Fibroblast of lung (primary cell): Measurements from ENCODE around the gene CCDC30. TPM values are rescaled to one million over a fixed set of nuclear protein-coding genes. Genes with fewer than 3 reads are reported as not detected.

Experiments used
- DNase-seq, 2 donors: peaks; one replicate each; pipeline versions ENCODE4 v3.0.0 to v3.0.0-alpha.2; 2010; ENCODE audit warnings: low read depth in 2 of 2
- H2AFZ ChIP-seq: 2 replicates; pipeline ENCODE4 v1.5.1; 2012; ENCODE audit warnings: low read length, control low read depth, inconsistent platforms
- H3K27ac ChIP-seq: 2 replicates; pipeline ENCODE4 v1.5.1; 2011; ENCODE audit warnings: low read length, control low read depth; ENCODE audit not compliant: insufficient read depth
- H3K27me3 ChIP-seq: 2 replicates; pipeline ENCODE4 v1.5.1; 2011; ENCODE audit warnings: mild to moderate bottlenecking, low read length; ENCODE audit not compliant: control insufficient read depth, insufficient read depth
- H3K36me3 ChIP-seq: 2 replicates; pipeline ENCODE4 v1.5.1; 2011; ENCODE audit warnings: low read length; ENCODE audit not compliant: control insufficient read depth, insufficient read depth
- H3K4me1 ChIP-seq: 2 replicates; pipeline ENCODE4 v1.5.1; 2011; ENCODE audit warnings: low read length; ENCODE audit not compliant: control insufficient read depth, insufficient read depth; ENCODE audit errors: extremely low read depth
- H3K4me2 ChIP-seq: 2 replicates; pipeline ENCODE4 v1.5.1; 2011; ENCODE audit warnings: low read length, control low read depth; ENCODE audit not compliant: insufficient read depth; ENCODE audit errors: extremely low read depth
- H3K4me3 ChIP-seq, 4 experiments: fragments of 200-600 bp in 1 of 4; sonication (generic) in 1 of 4; replicated peaks in 1 of 4; 2 replicates each; pipeline ENCODE4 v1.5.1; 2011 to 2016; ENCODE audit warnings: low read length in 4 of 4, low read depth in 3 of 4, mild to moderate bottlenecking in 3 of 4, control low read depth in 2 of 4, inconsistent platforms in 1 of 4, mixed read lengths in 1 of 4; ENCODE audit not compliant: insufficient read depth in 1 of 4; ENCODE audit errors: control extremely low read depth in 1 of 4
- H3K79me2 ChIP-seq: 2 replicates; pipeline ENCODE4 v1.5.1; 2012; ENCODE audit warnings: mild to moderate bottlenecking, low read length, inconsistent platforms; ENCODE audit not compliant: control insufficient read depth, insufficient read depth
- H3K9ac ChIP-seq: 2 replicates; pipeline ENCODE4 v1.5.1; 2011; ENCODE audit warnings: mild to moderate bottlenecking, low read length, control low read depth; ENCODE audit not compliant: insufficient read depth
- H3K9me3 ChIP-seq: 2 replicates; pipeline ENCODE4 v1.5.1; 2012; ENCODE audit warnings: low read depth, low read length; ENCODE audit not compliant: control insufficient read depth, insufficient read depth
- H4K20me1 ChIP-seq: 2 replicates; pipeline ENCODE4 v1.5.1; 2011; ENCODE audit warnings: low read length; ENCODE audit not compliant: control insufficient read depth, insufficient read depth; ENCODE audit errors: extremely low read depth
- EZH2 ChIP-seq: IDR thresholded peaks from 2 replicates; pipeline ENCODE4 v1.5.1; 2012; ENCODE audit warnings: low read length, control low read depth, mild to moderate bottlenecking; ENCODE audit errors: missing control alignments
- polyA plus RNA-seq, 2 donors: library from polyadenylated mRNA; depleted of rRNA in 1 of 2; stranded (reverse) in 1 of 2; unstranded in 1 of 2; fragments of >200 nt; gene quantifications; 2 replicates each; pipeline ENCODE4 v1.2.1, GENCODE V29; 2011 to 2012; ENCODE audit warnings: missing spikeins in 1 of 2
- total RNA-seq: library from RNA; depleted of rRNA; stranded (reverse); fragments of >200 nt; gene quantifications from 2 replicates; pipeline ENCODE4 v1.2.1, GENCODE V29; 2014
- TF ChIP-seq, protein P1 (sequence below), 2 donors: IDR thresholded peaks in 1 of 2; conservative IDR thresholded peaks in 1 of 2; 1 replicate in 1 of 2; 2 replicates in 1 of 2; pipeline ENCODE4 v1.5.1; 2011 to 2012; ENCODE audit warnings: low read length in 2 of 2, control low read depth in 1 of 2, inconsistent platforms in 1 of 2, low read depth in 1 of 2, mild to moderate bottlenecking in 1 of 2

The CCDC30 gene
- total and polyA plus RNA-seq, 2 donors (not counting 1 experiment from before 2014, with no cell fraction given): 0.56 to 1.3 TPM

- Histone ChIP-seq H3K4me3 (no peak overlapping the region), H3K9ac (no peak overlapping the region), H3K27me3 (no peaks in the 10 kb centered on the region), H4K20me1 (no peaks in the 10 kb centered on the region), H3K79me2 (no peaks in the 10 kb centered on the region), H3K4me2 (no peak overlapping the region), H2AFZ (no peak overlapping the region), H3K9me3 (no peaks in the 10 kb centered on the region), H3K36me3 (no peaks in the 10 kb centered on the region), H3K27ac (no peak overlapping the region), H3K4me1 (no peaks in the 10 kb centered on the region)
- no peak for TF ChIP-seq EZH2
- TF ChIP-seq, protein P1, sequence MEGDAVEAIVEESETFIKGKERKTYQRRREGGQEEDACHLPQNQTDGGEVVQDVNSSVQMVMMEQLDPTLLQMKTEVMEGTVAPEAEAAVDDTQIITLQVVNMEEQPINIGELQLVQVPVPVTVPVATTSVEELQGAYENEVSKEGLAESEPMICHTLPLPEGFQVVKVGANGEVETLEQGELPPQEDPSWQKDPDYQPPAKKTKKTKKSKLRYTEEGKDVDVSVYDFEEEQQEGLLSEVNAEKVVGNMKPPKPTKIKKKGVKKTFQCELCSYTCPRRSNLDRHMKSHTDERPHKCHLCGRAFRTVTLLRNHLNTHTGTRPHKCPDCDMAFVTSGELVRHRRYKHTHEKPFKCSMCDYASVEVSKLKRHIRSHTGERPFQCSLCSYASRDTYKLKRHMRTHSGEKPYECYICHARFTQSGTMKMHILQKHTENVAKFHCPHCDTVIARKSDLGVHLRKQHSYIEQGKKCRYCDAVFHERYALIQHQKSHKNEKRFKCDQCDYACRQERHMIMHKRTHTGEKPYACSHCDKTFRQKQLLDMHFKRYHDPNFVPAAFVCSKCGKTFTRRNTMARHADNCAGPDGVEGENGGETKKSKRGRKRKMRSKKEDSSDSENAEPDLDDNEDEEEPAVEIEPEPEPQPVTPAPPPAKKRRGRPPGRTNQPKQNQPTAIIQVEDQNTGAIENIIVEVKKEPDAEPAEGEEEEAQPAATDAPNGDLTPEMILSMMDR (conservative IDR thresholded peaks at IDR 0.05 in 1 of 2, IDR thresholded peaks at IDR 0.05 in 1 of 2; ENCODE audit: low read depth in 1 of 2, low read length in 2 of 2): no peak
- no peak for DNase-seq
Observed at GRCh38 chr1:42576935-42577334, 113.8 kb downstream of the CCDC30 start.

DNA sequence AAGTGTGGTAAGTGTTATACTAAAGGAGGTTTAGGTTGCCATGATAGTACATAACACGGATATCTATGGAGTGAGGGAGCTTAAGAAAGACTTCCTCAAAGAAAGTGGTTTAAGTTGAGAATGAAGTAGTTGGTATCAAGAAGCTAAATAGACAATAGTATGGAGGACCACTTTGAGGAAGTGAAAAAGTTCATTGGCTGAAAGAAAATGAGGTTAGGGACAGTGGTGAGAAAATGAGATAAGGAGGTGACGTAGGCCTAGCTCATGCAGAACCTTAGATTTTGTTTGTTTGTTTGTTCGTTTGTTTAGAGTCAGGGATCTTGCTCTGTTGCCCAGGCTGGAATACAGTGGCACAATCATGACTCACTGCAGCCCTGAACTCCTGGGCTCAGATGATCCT is 122.9 kb downstream of the CCDC30 start:
- no peak for DNase-seq
- H3K27ac ChIP-seq: no peak overlapping the region
- H3K4me3 ChIP-seq: no peak overlapping the region
- no peaks in the 10 kb centered on the region for H4K20me1 ChIP-seq
- no peaks in the 10 kb centered on the region for H3K79me2 ChIP-seq
- no peaks in the 10 kb centered on the region for H3K4me1 ChIP-seq
- no peaks in the 10 kb centered on the region for H3K27me3 ChIP-seq
- no peak for TF ChIP-seq EZH2
- TF ChIP-seq, protein P1 (conservative IDR thresholded peaks at IDR 0.05 in 1 of 2, IDR thresholded peaks at IDR 0.05 in 1 of 2; ENCODE audit: low read depth in 1 of 2, low read length in 2 of 2): no peak
- H3K36me3 ChIP-seq: no peaks in the 10 kb centered on the region
- H3K9ac ChIP-seq: no peak overlapping the region
- H3K4me2 ChIP-seq: no peak overlapping the region
- H2AFZ ChIP-seq: no peak overlapping the region
- H3K9me3 ChIP-seq: no peaks in the 10 kb centered on the region

- no peak overlapping the region for H3K4me3 ChIP-seq
- no peak overlapping the region for H3K9ac ChIP-seq
- TF ChIP-seq EZH2: no peak
- TF ChIP-seq, protein P1 (conservative IDR thresholded peaks at IDR 0.05 in 1 of 2, IDR thresholded peaks at IDR 0.05 in 1 of 2; ENCODE audit: low read depth in 1 of 2, low read length in 2 of 2): no peak
- no peak for DNase-seq
- no peaks in the 10 kb centered on the region for H3K79me2 ChIP-seq
- no peaks in the 10 kb centered on the region for H3K27me3 ChIP-seq
- no peak overlapping the region for H2AFZ ChIP-seq
- no peaks in the 10 kb centered on the region for H3K36me3 ChIP-seq
- no peaks in the 10 kb centered on the region for H3K9me3 ChIP-seq
- H4K20me1 ChIP-seq: no peaks in the 10 kb centered on the region
- no peak overlapping the region for H3K27ac ChIP-seq
- H3K4me2 ChIP-seq: no peak overlapping the region
- H3K4me1 ChIP-seq: no peaks in the 10 kb centered on the region
Observed at GRCh38 chr1:42587753-42588152, 124.7 kb downstream of the CCDC30 start.
